ENCODE data around the gene IMMP2L.
"Not testable (repeated sequence)": the region's sequence is repeated elsewhere in the genome, so short reads cannot be mapped to it uniquely, and the experiment has no call there.

The IMMP2L gene

DNA sequence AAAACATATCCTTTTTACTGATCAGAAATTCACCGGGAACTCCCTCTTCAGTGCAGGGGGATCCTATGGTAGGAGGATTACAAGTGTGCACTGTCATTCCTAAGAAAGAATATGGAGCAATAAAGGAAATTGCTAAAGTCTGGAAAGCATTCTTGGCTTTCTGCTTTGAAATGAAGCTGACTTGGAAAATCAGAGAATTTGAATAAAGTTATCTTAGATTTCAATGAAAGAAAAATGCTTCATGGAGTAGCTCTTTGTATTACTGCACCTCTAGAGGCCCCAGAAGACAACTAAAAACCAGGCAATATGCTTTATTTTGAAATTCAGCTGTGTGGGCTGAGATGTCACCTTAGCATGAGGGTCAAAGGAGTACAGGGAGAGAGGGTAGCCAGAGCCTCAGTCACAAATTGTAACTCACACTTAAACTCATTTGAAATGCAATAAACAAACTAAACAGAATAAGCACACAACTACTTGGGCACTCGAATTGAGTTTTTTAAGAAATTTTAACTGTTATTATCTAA, 102.5 kb downstream of the IMMP2L start:
- DNase-seq (ENCODE audit: low read depth), result no peak

DNA sequence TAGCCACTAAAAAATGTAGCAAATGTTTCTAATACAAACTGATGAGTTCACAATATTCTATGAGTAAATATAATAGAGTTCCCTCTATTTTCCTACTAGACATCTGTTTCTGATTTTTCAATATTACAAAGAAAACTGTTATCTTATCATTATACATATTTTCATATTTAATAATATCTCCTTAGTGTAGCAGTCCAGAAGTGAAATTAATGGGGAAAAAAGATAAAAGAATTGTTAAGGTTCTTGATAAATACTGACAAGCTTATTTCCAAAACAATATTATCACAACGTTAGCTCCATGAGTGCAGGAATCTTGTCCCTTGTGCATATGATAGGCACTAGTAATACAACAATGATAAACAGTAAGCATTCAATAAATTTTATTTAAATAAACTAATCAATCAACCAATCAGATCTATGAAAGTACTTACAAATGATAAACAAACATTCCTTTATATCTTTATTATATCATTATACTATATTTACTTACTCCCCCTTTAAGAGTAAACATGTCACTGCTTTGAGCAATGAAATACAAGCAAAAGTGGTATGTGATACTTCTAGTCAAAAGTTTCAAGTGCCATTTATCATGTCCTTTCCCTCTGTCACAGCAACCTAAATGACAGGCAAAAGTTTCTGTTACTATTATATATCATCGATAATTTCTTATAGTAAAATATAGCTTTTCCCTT, 103.1 kb downstream of the IMMP2L start:
- DNase-seq (ENCODE audit: low read depth), result no peak

GRCh38 chr7:111450705-111451104, 111.6 kb downstream of the IMMP2L start:
- DNase-seq (ENCODE audit: low read depth), result not testable (repeated sequence)

- not testable (repeated sequence) for DNase-seq (ENCODE audit: low read depth)
Observed at GRCh38 chr7:111447502-111447901, 114.8 kb downstream of the IMMP2L start.

- no peak for DNase-seq (ENCODE audit: low read depth)
Observed at GRCh38 chr7:111439977-111440376, 122.3 kb downstream of the IMMP2L start.

- DNase-seq (ENCODE audit: low read depth), result no peak
Observed at GRCh38 chr7:111438369-111439289, 123.7 kb downstream of the IMMP2L start.

DNA sequence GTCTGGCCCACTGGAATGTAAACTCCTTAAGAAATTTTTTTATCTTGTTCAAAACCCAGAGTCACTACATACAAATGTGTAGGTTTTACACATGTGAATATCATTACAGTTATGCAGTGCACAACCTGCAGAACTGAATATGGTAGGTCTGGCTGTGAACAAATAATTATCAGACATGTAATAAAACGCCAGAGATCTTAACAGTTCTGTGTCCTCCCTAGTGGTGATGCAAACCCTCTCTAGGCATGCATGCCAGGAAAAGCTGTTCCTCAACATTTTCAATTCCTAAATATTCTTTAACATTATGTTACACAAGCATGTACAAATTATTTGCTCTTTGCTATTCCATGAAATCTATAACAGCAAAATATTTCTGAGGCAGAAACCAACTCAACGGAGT, 124.6 kb downstream of the IMMP2L start:
- DNase-seq (ENCODE audit: low read depth), result no peak

- DNase-seq (ENCODE audit: low read depth), result no peak
Observed at GRCh38 chr7:111436608-111437007, 125.7 kb downstream of the IMMP2L start.

GRCh38 chr7:111433426-111433825, 128.9 kb downstream of the IMMP2L start:
- DNase-seq (ENCODE audit: low read depth), result no peak

- no peak for DNase-seq (ENCODE audit: low read depth)
Observed at GRCh38 chr7:111429781-111430180, 132.5 kb downstream of the IMMP2L start.

DNA sequence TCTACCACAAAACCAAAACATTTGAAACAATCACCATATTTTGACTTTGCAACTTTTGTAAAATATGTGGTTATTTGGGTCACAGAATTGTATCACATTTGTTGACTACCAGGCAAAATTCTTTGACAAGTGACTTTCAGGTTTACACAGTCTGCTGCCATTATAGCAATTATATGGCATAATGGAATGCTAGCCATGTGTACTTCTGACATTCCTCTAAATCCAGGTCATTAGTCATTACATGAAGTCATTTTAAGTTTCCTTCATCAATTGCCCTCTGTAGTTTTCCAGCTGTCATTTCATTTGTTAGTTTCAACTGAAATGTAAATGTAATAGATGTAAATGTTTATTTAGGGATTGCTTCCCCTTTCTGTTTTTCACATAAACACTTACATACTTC, 137.5 kb downstream of the IMMP2L start:
- no peak for DNase-seq (ENCODE audit: low read depth)

GRCh38 chr7:111414374-111414773, 147.9 kb downstream of the IMMP2L start:
- DNase-seq (ENCODE audit: low read depth), result no peak

- no peak for DNase-seq (ENCODE audit: low read depth)
Observed at GRCh38 chr7:111413739-111414138, 148.6 kb downstream of the IMMP2L start.

- DNase-seq (ENCODE audit: low read depth), result no peak
Observed at GRCh38 chr7:111410899-111411298, 151.4 kb downstream of the IMMP2L start.

DNA sequence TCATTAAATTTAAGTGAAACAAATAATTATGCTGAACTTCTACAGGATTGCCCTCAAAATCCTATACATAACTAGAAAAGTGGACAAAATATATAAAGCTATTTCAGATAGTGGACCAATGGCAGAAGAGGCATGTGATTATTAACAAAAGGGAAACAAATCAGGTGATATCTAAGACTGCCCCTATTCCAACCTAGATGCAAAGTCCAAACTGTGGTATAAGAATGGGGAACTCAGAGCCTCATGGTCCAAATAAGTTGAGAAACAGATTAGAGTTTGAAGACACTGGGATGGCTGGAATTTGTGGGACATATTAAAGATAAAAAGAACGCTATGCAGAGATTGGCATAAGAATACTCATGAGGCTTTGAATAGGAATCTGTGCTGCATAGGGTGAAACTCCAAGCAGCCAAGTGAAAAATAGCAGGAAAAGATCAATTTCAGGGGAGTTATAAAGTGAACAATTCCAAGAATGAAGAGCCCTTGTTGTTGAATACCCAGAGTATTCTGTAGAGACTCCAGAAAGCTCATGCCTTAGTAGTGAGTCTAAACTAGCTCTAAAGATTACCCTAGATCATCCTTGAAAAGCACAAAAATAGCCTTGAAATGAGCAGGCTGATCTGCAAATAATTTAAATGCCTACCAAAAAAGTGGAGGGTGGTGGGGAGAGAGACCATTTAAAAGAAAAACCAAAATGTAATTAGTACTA, 152.4 kb downstream of the IMMP2L start:
- no peak for DNase-seq (ENCODE audit: low read depth)

DNA sequence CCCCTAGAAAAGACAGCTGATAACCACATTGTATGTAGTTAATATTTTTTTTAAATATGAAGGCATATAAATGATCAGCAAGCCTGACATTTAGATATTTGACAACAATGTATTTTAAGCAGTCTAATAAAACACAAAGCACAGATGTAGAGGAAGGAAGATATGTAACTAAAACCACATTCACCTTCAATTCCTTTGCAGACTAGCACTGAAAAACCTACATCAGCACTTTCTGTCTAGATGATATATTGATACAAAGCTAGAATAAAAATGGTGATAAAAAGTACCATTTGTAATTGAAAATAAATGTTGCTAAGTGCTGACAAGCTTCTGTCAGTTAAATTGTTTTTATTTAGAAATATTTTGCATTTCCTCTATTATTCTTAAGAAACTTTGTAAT, 153.6 kb downstream of the IMMP2L start:
- no peak for DNase-seq (ENCODE audit: low read depth)

- DNase-seq (ENCODE audit: low read depth), result no peak
Observed at GRCh38 chr7:111407258-111407657, 155.0 kb downstream of the IMMP2L start.

GRCh38 chr7:111405621-111406020, 156.7 kb downstream of the IMMP2L start:
- no peak for DNase-seq (ENCODE audit: low read depth)

- DNase-seq (ENCODE audit: low read depth), result no peak
Observed at GRCh38 chr7:111401516-111401915, 160.8 kb downstream of the IMMP2L start.

GRCh38 chr7:111400088-111400487, 162.2 kb downstream of the IMMP2L start:
- DNase-seq (ENCODE audit: low read depth), result no peak

DNA sequence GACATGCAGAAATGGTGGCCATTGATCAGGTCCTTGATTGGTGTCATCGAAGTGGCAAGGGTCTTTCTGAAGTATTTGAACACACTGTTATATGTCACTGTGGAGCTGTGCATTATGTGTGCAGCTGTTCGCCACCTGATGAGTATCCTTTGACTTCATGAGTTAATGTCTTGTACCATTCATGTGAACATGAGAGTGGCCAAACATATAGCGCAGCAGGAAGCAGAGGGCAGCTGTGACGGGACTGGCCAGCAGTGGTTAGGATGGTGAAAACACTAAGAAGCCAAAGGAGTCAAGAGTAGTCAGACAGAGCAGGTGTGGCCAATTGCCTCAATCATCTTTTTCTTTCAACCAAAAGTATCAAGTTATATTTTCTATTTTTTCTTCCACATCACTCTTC, 167.4 kb downstream of the IMMP2L start:
- DNase-seq (ENCODE audit: low read depth), result no peak

DNA sequence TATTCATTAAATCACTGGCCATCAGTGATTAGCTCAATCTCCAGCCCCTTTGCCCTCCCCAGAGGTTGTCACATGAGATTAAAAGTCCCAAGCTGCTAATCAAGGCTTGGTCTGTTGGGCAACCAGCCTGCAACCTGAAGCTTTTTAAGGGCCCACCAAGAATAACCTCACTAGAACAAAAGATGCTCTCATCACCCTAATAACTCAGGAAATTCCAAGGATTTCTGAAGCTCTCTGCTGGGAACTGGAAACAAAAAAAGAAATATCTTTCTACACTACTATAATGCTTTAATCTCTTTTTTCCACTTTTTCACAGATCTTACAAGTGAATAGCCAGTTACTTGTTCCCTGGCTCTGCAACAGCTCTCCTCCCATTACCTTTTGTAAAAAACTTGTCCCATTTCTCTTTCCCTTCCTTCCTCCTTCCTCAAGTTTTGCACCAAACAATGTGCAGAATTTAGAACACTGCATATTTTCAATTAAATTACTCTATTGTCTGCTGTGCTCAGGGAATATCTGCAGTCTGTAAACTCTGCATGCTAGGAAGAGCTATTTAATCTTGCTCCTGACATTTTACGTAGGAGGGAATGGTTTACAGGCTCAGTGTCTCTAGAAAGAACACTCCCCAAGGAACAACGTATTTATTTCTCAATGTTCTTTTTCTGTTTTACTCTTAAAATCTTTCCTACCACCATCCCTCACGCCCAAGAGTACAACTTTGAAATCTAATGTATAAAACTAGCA, 169.1 kb downstream of the IMMP2L start:
- no peak for DNase-seq (ENCODE audit: low read depth)
